Astrocyte of the spinal cord (primary cell): Measurements from ENCODE around the gene SLF2.

Experiments
- DNase-seq: peaks from one replicate; pipeline ENCODE4 v3.0.0; 2011; ENCODE audit warnings: low read depth, low spot score
- H3K4me3 ChIP-seq: 2 replicates; pipeline ENCODE4 v1.5.1; 2011; ENCODE audit warnings: low read depth, mild to moderate bottlenecking, low read length, moderate library complexity
- in situ Hi-C: cut with HindIII; loops from 2 replicates; pipeline ENCODE4 v1.10.0; 2017; ENCODE audit warnings: low sequenced_read_pairs
- TF ChIP-seq, protein P1 (sequence below): IDR thresholded peaks from 2 replicates; pipeline ENCODE4 v1.5.1; 2012; ENCODE audit warnings: low read depth, mild to moderate bottlenecking, low read length, inconsistent platforms

SLF2 gene

DNA sequence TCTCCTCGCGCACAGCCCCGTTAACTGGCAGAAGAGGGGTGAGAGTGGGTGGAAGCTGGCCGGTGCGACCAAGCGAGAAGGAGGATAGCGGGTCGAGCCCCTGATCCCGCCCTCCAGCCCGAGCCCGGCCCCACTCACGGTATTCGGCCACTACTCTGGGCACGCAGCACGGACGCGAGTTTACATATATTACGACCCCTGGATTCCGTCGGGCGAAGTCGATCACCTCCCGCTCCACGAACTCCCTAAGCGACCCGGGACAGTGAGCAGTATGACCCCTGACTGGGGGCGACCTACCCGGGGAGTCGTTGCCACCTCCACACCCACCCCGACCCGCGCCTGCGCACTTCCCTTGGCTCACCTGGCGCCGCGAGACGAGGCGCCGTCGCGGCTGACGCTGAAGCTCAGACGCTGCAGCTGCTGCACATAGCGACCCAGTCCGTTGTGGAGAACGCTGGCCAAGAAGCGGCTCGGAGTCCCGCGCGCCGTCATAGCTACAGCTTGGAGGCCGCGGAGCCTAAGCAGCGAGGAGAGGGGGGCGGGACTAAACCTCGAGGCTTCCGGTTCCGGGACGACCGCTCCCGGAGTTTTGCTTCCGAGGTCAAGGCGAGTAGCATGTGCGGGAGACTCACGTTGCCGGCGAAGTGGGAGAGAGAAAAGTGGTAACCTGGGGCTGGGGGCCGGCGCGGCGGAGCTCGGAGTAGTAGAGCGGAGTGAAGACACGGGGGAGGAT is 74.4 kb downstream of the SLF2 start, which contains the start of the genes MRPL43 and TWNK:
MRPL43 (minus strand) TSS at position 546 of the 733 bp plus-strand sequence; CDS start at position 492, 54 bp downstream.
TWNK (plus strand) TSS at position 592 of the 733 bp plus-strand sequence. CDS start 668 bp downstream, outside the sequence.
- in situ Hi-C loops: no loop called here

DNA sequence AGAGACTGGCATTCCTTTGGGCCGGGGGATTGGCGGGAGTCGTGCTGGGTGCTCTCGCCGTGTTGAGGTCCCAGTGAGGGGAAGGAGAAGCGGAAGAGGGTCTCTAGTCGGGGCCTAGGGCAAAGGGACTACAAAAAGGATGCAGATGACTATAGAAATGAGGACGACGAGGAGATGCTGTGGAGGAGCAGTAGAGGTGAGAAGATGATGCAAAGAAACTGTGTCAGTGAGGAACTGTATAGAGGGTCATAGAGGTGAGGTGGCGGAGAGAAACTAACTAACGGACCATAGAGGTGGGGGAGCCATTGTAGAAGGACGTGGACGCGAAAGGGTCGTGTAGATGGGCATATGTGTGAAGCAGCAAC is 74.9 kb downstream of the SLF2 start:
- no peak for DNase-seq
- peak overlapping the region; percentile 96 for H3K4me3 ChIP-seq
- in situ Hi-C loops: no loop called here
- TF ChIP-seq, protein P1, sequence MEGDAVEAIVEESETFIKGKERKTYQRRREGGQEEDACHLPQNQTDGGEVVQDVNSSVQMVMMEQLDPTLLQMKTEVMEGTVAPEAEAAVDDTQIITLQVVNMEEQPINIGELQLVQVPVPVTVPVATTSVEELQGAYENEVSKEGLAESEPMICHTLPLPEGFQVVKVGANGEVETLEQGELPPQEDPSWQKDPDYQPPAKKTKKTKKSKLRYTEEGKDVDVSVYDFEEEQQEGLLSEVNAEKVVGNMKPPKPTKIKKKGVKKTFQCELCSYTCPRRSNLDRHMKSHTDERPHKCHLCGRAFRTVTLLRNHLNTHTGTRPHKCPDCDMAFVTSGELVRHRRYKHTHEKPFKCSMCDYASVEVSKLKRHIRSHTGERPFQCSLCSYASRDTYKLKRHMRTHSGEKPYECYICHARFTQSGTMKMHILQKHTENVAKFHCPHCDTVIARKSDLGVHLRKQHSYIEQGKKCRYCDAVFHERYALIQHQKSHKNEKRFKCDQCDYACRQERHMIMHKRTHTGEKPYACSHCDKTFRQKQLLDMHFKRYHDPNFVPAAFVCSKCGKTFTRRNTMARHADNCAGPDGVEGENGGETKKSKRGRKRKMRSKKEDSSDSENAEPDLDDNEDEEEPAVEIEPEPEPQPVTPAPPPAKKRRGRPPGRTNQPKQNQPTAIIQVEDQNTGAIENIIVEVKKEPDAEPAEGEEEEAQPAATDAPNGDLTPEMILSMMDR: no peak

More for the DNA sequence above, 74.4 kb downstream of the SLF2 start, which contains the start of the genes MRPL43 and TWNK:
- peak within 1 kb of the TSS; percentile 96 for H3K4me3 ChIP-seq
- peak; percentile 73 for DNase-seq
- TF ChIP-seq, protein P1: no peak

DNA sequence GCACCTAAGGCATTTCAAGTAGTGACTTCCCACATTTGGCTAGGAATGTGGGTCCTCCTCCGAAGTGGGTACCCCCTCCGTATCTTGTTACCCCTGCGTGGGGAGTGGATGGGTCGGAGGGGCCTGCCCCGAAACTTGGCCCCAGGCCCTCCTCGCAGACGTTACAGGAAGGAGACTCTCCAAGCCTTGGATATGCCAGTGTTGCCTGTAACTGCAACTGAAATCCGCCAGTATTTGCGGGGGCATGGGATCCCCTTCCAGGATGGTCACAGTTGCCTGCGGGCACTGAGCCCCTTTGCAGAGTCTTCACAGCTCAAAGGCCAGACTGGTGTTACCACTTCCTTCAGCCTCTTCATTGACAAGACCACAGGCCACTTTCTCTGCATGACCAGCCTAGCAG is 75.4 kb downstream of the SLF2 start:
- TF ChIP-seq, protein P1: no peak
- H3K4me3 ChIP-seq: peak overlapping the region; percentile 96
- no peak for DNase-seq
- in situ Hi-C loops: no loop called here

DNA sequence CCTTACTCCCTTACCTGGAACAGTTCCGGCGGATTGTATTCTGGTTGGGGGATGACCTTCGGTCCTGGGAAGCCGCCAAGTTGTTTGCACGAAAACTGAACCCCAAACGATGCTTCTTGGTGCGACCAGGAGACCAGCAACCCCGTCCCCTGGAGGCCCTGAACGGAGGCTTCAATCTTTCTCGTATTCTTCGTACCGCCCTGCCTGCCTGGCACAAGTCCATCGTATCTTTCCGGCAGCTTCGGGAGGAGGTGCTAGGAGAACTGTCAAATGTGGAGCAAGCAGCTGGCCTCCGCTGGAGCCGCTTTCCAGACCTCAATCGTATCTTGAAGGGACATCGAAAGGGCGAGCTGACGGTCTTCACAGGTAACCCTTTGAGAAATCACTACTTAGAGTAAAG is 76.3 kb downstream of the SLF2 start:
- in situ Hi-C loops: no loop called here
- TF ChIP-seq, protein P1: no peak
- no peak overlapping the region for H3K4me3 ChIP-seq
- no peak for DNase-seq

DNA sequence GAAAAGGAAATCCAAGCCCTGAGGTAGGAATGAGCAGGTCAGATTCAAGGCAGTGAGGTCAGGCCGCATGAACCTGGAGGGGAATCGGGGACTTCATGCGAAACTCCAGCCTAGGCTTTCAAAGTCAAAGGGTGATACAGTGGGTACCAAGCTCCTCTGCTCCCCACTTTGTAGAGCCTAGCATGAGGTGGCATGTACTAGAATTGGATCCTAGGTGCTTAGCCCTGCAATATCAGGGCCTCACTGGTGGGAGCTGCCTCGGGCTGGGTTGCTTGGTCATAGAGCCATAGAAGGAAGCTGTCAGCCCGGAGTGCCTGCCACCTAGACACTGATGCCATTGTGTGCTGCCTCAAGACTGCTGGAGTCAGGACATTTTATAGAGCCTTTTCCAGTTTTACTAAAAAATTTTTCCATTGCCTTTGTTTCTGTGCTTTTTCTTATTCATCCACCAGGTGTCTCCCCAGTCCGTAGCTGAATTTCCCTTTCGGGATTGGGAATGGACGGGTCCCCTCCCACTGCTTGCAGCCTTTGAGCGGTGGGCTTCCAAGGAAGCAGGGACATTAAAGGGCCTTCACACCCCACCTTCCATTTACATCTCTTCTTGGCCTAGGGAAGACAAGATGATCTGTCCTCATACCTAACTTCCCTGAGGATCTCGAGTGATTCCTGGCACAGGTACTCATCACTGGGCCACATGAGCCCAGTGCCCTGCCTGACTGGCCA is 81.4 kb downstream of the SLF2 start:
- peak; percentile 42 for DNase-seq
- TF ChIP-seq, protein P1: peak; percentile 71
- H3K4me3 ChIP-seq: no peak overlapping the region
- in situ Hi-C loops: no loop called here

DNA sequence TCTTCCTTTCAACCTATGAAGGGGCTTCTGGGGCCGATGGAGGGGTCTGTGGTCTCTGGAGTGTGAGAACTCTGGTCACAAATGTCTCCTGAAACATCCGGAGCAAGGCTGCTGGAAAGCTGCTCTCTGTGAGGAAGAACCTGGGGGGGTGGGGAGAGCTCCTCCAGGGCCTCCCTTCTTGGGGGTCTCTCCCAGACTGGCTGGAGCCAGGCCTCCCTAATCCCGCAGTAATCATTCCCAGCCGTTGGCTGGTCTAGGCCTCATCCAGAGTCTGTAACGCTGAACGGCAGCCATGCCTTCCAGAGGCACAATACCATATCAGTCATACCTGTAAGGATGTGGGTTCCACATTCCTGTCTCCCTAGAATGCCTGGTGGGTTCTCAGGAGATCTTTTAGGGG is 82.4 kb downstream of the SLF2 start:
- in situ Hi-C loops: no loop called here
- no peak overlapping the region for H3K4me3 ChIP-seq
- TF ChIP-seq, protein P1: no peak
- DNase-seq: no peak
